MV-4-11 (cell line): ENCODE results near the gene MYRF.

Experiments used
- DNase-seq: peaks from one replicate; lab custom pipeline; 2025; lab: John Stamatoyannopoulos, UW

The MYRF gene

GRCh38 chr11:61718621-61719302 lies 33.7 kb upstream of the MYRF start:
- DNase-seq = no peak

GRCh38 chr11:61719978-61720377 lies 32.5 kb upstream of the MYRF start:
- no peak for DNase-seq

GRCh38 chr11:61720597-61720996 lies 31.8 kb upstream of the MYRF start:
- no peak for DNase-seq

GRCh38 chr11:61724437-61724836 lies 28.0 kb upstream of the MYRF start:
- no peak for DNase-seq

GRCh38 chr11:61725781-61726231 lies 26.6 kb upstream of the MYRF start:
- no peak for DNase-seq

GRCh38 chr11:61726775-61727174 lies 25.7 kb upstream of the MYRF start:
- DNase-seq = no peak

GRCh38 chr11:61727401-61727811 lies 25.0 kb upstream of the MYRF start:
- DNase-seq = no peak

- DNase-seq = no peak
Observed at GRCh38 chr11:61728066-61728939, 24.1 kb upstream of the MYRF start.

GRCh38 chr11:61728940-61729219 lies 23.6 kb upstream of the MYRF start:
- DNase-seq = peak; percentile 24

GRCh38 chr11:61730240-61730994 lies 22.0 kb upstream of the MYRF start:
- DNase-seq = no peak

GRCh38 chr11:61731211-61731951 lies 21.1 kb upstream of the MYRF start:
- no peak for DNase-seq

- DNase-seq = no peak
Observed at GRCh38 chr11:61731952-61732675, 20.3 kb upstream of the MYRF start.

GRCh38 chr11:61732705-61733104 lies 19.7 kb upstream of the MYRF start:
- DNase-seq = no peak

GRCh38 chr11:61733120-61733978 lies 19.1 kb upstream of the MYRF start:
- peak; percentile 74 for DNase-seq

- DNase-seq = no peak
Observed at GRCh38 chr11:61734767-61735166, 17.7 kb upstream of the MYRF start.

GRCh38 chr11:61735391-61735790 lies 17.0 kb upstream of the MYRF start:
- no peak for DNase-seq

GRCh38 chr11:61736310-61736709 lies 16.1 kb upstream of the MYRF start:
- DNase-seq = no peak

GRCh38 chr11:61737131-61737530 lies 15.3 kb upstream of the MYRF start:
- DNase-seq = no peak

GRCh38 chr11:61737636-61738386 lies 14.6 kb upstream of the MYRF start:
- no peak for DNase-seq

GRCh38 chr11:61738776-61739175 lies 13.7 kb upstream of the MYRF start:
- DNase-seq = no peak
